Ramos (cell line): ENCODE data around the gene RPS27L.

Experiments used
- in situ Hi-C: fragments of 300-500 bp; cut with MboI; formaldehyde crosslinking; loops from one replicate; pipeline ENCODE4 v1.14.3; 2022; ENCODE audit warnings: low sequenced_read_pairs; ENCODE audit not compliant: unreplicated experiment

Gene RPS27L

DNA sequence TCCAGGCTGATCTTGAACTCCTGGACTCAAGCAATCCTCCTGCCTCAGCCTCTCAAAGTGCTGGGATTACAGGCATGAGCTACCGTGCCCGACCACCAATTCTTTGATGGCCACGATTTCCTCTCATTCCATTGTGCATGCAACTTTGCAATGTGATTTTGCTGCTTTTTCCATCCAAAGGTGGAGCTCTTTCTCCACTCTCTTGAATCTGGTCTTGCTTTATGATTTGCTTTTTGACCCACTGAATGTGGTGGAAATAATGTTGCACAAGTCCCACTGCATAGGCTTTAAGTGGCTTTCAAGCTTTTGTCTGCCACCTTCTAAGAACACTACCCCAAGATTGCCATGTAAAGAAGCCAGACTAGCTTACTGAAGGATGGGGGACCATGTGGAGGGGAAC is 10.6 kb downstream of the RPS27L start:
- in situ Hi-C loops = no loop called here

DNA sequence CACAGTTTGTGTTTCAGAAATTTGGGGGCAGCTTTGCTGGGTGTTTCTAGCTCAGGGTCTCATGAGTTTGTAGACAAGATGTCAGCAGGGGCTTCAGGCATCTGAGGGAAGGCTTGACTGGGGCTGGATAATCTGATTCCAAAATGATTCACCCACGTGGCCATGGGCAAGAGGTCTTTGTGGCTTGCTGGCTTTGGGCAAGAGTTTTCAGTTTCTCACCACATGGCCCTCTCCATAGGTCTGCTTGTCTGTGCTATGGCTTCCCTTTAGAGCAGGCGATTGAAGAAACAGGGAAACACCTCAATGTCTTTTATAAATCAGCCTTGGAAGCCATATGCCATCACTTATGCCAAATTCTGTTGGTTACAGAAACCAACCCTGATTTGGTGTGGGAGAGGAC is 11.9 kb downstream of the RPS27L start:
- in situ Hi-C loops = no loop called here

DNA sequence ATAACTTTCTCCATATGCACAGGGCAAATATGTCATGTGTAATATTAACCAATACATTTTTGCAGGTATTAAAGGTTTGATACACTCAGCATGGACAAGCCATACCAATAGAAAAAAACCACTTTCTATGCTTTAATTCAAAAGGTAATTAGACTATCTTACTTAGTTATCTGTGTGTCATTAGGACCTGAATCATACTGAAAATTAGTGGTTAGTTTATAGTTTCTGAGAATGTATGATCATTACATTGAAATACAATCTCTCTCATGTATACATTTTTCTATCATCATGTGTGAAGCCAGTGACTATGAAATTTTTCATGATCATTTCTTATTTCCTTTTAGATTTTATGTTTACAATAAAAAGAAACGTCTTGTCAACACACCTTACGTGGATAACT is 16.3 kb downstream of the RPS27L start:
- in situ Hi-C loops = no loop called here

DNA sequence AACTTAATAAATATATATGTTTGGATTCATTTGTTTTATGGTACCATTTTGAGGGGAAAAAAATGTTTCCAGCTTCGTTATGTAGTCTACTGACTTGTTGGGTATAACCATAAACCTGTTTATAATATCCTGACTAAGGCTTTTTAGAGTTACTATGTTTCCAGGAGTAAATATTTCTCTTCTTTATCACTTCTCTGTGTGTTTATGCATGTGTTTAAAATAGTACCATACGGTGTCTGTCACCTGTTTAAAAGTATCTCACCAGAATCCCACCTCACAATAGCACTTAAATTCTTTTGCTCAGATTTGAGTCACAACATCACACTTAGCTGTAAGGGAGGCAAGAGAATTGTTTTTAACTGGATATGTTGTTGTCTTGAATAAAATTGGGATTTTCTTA is 20.5 kb downstream of the RPS27L start:
- in situ Hi-C loops = no loop called here

DNA sequence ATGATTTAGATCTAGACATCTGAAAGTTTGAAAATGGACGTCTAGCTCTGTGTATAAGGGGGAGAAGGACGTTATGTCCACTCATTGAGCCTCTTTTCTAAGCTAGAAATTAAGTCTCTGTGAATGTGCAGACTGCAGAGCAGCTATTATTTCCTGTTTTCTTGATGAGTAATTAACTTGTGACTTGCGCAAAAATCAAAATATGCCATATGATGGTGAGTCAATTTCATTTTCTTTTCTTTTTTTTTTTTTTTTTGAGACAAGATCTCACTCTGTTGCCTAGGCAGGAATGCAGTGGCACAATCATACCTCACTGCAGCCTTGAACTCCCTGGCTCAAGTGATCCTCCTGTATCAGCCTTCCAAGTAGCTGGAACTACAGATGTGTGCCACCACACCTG is 21.5 kb downstream of the RPS27L start:
- in situ Hi-C loops = no loop called here

DNA sequence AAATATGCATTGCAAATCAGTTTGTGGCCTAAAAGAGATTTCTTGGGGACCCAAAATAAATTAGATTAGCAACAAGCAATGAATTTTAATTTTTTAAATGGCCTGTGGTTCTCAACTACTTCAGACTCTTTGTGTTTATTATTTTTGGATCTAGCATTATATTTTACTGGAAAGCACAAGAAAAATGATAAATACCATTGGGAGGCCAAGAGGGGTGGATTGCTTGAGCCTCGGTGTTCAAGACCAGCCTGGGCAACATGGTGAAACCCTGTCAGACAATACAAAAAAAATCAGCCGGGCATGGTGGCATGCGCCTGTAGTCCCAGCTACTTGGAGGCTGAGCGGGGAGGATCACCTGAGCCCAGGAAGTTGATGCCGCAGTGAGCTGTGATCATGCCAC is 22.0 kb downstream of the RPS27L start:
- in situ Hi-C loops = no loop called here

DNA sequence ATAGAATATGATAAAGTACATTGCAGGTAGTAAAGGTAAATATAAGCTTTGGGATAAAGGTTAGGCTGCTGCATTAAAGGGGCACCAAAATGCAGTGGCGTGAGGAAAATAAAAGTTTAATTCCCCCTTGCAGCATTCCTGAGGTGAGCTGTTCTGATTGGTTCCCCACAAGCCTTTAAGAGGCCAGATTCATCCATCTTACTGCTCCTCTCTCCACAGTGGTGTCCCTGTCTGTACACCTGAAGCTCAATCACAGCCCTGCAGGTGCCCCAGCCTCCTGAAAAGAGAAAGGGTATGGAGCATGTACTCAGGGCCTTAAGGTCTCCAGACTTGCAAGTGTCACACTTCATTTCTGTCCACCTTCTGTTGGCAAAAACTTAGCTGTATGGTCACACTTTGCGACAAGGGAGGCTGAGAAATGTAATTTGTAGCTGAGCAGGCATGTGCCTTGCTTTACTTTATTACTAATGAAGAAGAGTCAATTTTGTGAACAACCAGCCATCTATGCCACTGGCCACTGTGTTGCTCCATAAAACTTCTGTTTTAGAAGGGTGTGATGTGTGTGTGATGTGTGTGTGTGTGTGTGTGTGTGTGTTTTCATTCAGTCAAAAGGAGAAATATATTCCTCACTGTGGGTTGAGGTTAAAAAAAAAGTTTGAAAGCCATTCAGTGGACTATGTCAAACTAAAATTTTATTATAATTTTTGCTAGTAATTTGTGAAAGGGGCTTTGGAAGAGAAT is 22.9 kb downstream of the RPS27L start:
- in situ Hi-C loops = no loop called here

DNA sequence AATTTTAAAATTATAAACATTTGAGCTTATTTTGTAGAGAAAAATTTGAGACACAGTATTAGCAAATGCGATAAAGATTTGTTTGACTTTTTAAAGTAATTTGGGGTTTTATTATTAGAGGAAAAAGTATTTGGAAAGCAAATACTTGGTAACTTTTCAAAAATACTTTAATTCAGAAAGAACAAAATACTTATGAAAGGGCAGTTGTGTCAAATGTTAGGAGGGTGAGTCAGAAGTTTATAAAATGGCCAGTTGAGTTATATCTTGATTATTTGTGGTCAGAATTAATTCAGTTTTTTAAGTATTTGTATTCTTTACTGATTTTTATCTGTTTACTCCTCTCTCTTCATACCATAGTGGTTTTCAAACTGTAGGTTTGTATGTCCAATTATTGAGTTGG is 23.5 kb downstream of the RPS27L start:
- in situ Hi-C loops = no loop called here

DNA sequence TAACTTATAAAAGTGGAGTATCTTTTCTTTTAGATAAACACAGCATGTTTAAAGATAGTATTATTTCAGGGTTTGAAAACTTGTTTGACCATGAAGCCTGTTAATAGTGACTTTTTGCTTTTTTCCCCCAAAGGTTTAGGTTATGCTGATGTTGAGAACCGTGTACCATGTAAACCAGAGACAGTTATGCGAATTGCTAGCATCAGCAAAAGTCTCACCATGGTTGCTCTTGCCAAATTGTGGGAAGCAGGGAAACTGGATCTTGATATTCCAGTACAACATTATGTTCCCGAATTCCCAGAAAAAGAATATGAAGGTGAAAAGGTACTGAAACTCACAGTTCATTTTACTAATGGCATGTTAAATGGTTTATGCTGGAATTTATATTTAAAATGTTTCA is 30.6 kb downstream of the RPS27L start:
- in situ Hi-C loops = no loop called here

DNA sequence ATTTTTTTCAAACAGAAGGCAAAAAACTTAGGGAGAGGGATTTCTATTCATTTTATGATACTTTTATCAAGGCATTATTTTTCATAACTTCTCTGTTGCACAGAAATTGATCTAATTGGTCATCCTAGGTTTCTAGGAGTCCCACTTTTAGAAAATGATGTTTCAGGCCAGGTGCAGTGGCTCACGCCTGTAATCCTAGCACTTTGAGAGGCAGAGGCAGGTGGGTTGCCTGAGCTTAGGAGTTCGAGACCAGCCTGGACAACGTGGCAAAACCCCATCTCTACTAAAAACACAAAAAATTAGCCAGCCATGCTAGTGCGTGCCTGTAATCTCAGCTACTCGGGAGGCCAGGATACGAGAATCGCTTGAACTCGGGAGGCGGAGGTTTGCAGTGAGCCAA is 32.8 kb downstream of the RPS27L start:
- in situ Hi-C loops = no loop called here

DNA sequence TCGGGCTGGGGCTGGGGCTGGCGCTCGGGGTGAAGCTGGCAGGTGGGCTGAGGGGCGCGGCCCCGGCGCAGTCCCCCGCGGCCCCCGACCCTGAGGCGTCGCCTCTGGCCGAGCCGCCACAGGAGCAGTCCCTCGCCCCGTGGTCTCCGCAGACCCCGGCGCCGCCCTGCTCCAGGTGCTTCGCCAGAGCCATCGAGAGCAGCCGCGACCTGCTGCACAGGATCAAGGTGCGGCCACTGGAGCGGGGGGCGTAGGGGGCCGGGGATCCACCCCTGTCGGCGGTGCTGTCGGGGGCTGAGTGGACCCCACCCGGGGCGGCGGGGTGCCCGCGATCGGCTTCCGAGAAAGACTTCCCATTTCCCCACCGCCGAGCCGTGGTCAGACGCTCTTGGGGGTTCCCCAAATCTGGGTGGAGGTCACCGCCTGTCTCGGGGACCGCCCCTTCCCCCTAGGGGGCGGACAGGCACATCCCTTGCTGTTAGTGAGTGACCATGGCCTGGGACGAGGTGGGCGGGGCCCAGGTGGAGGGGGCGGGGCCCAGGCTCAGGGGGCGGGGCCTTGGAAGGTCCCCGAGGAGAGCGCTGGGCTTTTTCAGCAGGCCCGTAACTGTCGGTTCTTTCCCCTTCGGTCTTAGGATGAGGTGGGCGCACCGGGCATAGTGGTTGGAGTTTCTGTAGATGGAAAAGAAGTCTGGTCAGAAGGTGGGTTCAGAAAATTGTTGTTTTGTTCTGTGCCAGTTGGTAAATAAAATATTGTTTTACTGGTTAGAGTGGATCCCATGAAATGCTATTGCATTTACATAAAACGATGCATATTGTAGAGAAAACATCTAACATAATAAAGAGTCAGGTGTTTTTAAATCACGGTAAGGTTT is 35.0 kb downstream of the RPS27L start:
- in situ Hi-C loops = no loop called here

DNA sequence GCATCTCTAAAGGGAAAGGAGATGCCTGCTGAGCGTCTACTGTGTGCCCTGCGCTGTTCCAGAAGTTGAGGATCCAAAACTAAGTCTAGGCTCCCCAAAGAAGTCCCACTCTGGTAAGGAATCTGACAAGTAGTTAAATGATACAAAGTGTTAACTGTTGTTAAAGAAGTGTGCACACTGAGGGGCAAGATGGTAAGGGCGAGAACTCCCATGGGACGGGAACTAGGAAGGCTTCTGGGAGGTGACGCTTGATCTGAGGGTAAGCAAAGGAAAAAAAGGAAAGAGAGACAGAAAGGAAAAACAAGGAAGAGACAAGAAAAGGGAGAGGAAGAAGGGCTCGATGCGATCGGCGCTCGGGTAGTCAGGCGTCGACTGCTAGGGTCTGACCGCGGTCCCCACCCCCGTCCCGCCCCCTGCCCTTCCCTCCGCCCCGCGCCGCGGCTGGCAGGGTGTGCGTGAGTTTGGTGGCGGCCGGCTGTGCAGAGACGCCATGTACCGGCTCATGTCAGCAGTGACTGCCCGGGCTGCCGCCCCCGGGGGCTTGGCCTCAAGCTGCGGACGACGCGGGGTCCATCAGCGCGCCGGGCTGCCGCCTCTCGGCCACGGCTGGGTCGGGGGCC is 35.8 kb downstream of the RPS27L start, which contains the start of gene LACTB:
TSS of gene LACTB (plus strand) at position 480 of the 620 bp plus-strand sequence. CDS start at position 491, 11 bp downstream.
- in situ Hi-C loops = no loop called here

DNA sequence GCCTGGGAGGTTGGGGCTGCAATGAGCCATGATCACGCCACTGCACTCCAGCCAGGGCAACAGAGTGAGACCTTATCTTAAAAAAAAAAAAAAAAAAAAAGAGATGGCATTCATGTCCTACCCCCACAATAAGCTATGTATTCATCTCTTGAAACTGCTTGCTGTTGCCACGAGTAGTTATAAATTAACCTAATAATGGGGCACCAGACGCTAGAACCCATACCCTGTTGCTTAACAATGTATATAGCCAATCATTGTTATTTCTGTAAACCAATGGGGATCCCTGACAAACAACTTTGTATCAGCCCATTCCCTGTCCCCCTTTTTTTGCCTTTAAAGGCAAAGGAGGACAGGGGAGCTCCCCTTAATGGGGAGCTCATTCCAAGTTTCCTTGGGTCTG is 38.4 kb downstream of the RPS27L start:
- in situ Hi-C loops = no loop called here

DNA sequence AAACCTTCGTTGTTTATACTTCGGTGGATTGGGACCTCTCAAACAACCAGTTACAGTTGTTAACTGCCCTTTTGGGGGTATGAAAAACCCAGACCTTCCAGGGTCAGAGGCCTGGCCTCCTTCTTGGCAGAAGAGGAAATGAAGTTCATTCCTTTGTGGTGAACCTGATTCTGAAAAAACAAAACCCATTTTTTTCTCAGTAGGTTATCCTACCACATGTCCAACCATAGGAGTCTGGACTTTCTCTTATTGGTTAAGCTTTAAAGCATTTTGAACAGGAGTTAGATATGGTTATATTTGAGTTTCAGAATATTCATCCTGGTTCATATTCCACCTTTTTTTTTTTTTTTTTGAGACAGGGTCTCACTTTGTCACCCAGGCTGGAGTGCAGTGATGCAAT is 42.8 kb downstream of the RPS27L start:
- in situ Hi-C loops = no loop called here

DNA sequence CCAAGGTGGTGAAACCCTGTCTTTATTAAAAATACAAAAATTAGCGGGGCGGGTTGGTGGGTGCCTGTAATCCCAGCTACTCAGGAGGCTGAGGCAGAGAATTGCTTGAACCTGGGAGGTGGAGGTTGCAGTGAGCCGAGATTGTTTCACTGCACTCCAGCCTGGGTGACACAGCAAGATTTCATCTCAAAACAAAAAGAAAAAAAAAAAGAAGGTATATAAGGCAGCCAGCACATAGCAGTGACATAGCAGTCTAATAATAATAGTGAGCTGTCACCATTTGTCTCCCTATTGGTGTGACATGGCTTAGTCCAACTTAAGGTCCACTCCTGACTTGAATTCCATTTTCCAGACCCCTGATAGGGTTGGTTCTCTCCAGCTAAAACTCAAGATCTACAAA is 44.4 kb downstream of the RPS27L start:
- in situ Hi-C loops = no loop called here

DNA sequence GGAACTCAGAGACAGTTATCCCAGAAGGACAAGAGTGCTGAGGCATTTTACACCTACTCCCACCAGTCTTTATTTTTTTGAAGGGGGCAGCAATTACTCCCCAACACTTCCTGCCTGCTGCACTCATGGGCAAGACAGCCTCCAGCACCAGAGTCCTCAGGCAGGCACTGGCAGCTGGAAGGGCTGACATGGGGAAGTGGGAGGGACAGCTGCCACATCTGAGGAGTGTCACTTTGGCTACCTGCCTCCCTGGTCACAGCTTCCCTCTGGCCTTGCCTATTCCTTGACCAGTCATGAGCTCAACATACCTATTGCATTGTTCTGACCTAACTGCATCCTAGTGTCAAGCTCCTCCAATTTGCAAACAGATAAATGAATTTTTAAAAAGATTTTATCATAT is 45.8 kb downstream of the RPS27L start:
- in situ Hi-C loops = no loop called here

DNA sequence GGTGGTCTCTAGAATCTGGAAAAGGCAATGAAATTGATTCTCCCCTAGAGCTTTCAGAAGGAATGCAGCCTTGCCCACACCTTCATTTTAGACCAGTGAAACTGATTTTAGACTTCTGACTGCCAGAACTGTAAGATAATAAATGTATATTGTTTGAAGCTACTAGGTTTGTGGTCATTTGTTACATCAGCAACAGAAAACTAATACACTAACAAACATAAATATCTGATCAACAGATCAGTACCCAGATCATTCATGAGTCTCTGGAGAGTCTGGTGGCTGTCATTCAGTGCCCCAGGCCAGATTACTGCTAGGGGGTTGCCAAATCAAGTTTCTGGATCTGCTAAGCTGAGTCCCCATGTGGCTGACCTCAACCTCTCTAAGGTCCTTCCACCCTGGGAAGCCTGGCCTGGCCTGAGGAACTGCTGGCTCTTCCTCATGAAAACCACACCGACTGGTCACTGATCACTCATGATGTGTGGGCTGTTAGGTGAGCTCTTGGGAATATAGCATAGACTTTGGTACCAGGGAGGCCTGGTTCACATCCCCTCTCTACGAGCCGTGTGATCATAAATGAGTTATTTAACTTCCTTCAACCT is 46.8 kb downstream of the RPS27L start:
- in situ Hi-C loops = no loop called here

DNA sequence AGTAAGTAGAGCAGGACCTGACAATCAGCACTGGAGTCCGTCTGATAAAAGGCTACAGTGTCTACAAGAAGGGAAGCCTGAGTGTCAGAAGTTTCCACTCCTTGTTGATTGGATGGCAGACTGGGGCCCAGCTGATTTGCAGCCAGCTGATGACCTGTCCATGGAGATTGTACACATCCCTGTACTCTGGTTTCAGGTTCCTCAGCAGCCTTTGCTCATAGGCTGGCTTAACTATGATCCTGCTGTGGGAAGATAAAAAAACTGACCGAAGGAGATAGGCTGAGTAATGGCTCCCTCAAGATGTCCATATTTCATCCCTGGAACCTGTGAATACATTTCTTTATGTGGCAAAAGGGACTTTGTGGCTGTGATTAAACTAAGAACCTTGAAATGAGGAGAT is 47.4 kb downstream of the RPS27L start:
- in situ Hi-C loops = no loop called here

DNA sequence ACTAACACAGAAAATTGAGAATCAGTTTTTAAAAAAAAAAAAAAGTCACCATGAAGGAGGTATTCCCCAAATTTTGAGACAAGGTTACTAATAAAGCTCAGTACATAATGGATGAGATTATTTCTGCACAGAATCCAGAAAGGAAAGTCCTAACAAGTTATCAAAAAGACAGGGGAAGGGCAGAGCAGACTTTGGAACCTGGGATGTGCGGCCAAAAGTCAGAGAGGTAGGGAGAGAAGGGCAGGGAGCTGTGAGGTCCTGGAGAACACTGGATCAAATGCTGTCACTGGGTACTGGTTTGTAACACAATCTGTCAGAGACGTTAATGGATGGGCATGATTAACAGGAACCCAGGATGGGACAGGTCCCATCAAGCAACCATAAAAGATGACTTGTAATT is 47.8 kb downstream of the RPS27L start:
- in situ Hi-C loops = no loop called here

DNA sequence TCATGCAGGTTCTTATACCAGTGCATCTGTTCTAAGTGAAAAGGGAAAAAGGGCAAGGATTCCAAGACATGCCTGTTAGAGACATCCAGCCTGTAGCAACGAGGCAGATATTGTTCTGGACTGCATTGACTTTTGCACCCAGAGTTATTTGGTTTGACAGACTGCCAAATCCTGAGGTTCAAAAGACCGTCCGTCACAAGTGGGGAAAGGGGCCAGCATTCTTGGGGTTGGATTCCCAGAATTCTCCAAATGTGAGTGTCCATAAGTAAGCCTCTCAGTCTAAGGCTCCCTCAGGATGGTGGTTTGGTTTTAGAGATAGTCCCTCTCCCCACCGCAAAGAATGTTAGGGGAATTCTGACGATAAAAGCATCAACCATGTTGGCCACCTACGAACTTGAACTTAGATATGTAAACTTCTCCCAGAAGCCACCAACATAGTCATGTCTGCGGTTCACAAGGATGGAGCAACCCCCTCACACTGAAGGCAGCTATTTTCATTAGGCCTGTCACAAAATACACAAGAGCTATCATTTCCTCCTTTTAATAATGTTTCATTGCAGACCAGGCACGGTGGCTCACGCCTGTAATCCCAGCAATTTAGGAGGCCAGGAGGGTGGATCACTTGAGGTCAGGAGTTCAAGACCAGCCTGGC is 49.3 kb downstream of the RPS27L start:
- in situ Hi-C loops = no loop called here
